ENCODE results near the gene TCOF1. TPM values are rescaled to one million over a fixed set of nuclear protein-coding genes. Genes with fewer than 3 reads are reported as not detected.

The TCOF1 gene, protein sequence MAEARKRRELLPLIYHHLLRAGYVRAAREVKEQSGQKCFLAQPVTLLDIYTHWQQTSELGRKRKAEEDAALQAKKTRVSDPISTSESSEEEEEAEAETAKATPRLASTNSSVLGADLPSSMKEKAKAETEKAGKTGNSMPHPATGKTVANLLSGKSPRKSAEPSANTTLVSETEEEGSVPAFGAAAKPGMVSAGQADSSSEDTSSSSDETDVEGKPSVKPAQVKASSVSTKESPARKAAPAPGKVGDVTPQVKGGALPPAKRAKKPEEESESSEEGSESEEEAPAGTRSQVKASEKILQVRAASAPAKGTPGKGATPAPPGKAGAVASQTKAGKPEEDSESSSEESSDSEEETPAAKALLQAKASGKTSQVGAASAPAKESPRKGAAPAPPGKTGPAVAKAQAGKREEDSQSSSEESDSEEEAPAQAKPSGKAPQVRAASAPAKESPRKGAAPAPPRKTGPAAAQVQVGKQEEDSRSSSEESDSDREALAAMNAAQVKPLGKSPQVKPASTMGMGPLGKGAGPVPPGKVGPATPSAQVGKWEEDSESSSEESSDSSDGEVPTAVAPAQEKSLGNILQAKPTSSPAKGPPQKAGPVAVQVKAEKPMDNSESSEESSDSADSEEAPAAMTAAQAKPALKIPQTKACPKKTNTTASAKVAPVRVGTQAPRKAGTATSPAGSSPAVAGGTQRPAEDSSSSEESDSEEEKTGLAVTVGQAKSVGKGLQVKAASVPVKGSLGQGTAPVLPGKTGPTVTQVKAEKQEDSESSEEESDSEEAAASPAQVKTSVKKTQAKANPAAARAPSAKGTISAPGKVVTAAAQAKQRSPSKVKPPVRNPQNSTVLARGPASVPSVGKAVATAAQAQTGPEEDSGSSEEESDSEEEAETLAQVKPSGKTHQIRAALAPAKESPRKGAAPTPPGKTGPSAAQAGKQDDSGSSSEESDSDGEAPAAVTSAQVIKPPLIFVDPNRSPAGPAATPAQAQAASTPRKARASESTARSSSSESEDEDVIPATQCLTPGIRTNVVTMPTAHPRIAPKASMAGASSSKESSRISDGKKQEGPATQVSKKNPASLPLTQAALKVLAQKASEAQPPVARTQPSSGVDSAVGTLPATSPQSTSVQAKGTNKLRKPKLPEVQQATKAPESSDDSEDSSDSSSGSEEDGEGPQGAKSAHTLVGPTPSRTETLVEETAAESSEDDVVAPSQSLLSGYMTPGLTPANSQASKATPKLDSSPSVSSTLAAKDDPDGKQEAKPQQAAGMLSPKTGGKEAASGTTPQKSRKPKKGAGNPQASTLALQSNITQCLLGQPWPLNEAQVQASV (N-terminal part only)
- total RNA-seq, result 27.1 TPM
- long read RNA-seq, full-length matches to known transcripts, result 3 of 76 reads
- long read RNA-seq, partial matches to known transcripts, result 49 of 76 reads
- long read RNA-seq, other reads (novel, unspliced or antisense), result 24 of 76 reads

GRCh38 chr5:150357326-150358260 lies at the start of gene TCOF1:
TSS of gene TCOF1 (plus strand) at chr5:150357697. CDS start at chr5:150357747, 50 bp downstream.
- Histone ChIP-seq H3K9me3 (no peaks in the 10 kb centered on the region), H3K27ac (peak within 1 kb of the TSS; percentile 76), H3K27me3 (ENCODE audit: low read depth) (no peaks in the 10 kb centered on the region), H3K36me3 (peaks cover 19% of the 10 kb centered on the region), H3K4me3 (peak within 1 kb of the TSS; percentile 96), H3K4me1 (peaks cover 16% of the 10 kb centered on the region)
- peak; percentile 98 for DNase-seq
- ATAC-seq, result peak; percentile 98 to 99
- no peak for TF ChIP-seq CTCF (IDR thresholded peaks at IDR 0.05)
- intact Hi-C loops (cut with DNase I), result no loop called here

GRCh38 chr5:150309101-150309885 lies 48.2 kb upstream of the TCOF1 start:
- no peak for DNase-seq
- H3K4me3 ChIP-seq, result no peak overlapping the region
- TF ChIP-seq CTCF (IDR thresholded peaks at IDR 0.05), result no peak
- H3K27ac ChIP-seq, result no peak overlapping the region
- H3K36me3 ChIP-seq, result no peaks in the 10 kb centered on the region
- H3K4me1 ChIP-seq, result peaks cover 10% of the 10 kb centered on the region
- intact Hi-C loops (cut with DNase I), result no loop called here
- H3K27me3 ChIP-seq (ENCODE audit: low read depth), result peaks cover 3% of the 10 kb centered on the region
- H3K9me3 ChIP-seq, result no peaks in the 10 kb centered on the region
- no peak for ATAC-seq

DNA sequence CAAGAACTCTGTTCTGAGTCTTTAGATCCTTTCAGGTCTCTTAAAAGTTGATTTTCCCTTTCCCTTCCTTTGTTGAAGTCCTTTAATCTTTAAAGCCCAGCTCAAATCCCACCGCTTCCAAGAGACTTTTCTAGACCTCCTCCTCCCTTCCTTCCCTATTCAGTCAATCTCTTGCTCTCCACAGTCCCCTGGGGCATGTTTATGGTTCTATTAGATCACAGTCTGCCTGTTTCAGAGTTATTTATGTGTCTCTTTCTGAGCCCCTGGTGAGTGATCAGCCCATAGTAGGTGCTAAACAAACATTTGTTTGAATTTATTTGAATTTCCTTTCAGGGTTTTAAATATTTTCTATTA lies 47.6 kb upstream of the TCOF1 start:
- Histone ChIP-seq H3K27ac (no peak overlapping the region), H3K9me3 (no peaks in the 10 kb centered on the region), H3K36me3 (no peaks in the 10 kb centered on the region), H3K4me3 (no peak overlapping the region), H3K4me1 (peaks cover 4% of the 10 kb centered on the region), H3K27me3 (ENCODE audit: low read depth) (no peaks in the 10 kb centered on the region)
- no peak for ATAC-seq
- intact Hi-C loops (cut with DNase I), result no loop called here
- TF ChIP-seq CTCF (IDR thresholded peaks at IDR 0.05), result no peak
- no peak for DNase-seq

DNA sequence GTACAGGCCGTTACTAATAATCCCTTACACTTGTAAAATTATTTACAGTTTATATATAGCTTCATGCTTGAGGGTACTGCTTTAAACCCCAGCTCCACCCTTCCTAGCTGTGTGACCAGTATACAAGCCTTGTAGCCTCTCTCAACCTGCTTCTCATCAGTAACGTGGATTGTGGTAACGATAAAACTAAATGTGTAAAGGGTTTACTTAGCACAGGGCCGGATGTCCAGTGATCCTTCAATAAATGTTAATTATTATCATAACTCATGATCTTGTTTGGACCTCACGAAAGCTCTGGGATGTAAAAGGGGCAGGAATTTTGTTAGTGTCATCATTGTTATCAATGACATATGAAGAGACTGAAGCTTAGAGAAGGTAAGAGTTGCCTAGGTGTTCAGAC lies 47.3 kb upstream of the TCOF1 start:
- no peaks in the 10 kb centered on the region for H3K9me3 ChIP-seq
- ATAC-seq (no peak), DNase-seq (no peak)
- no peak for TF ChIP-seq CTCF (IDR thresholded peaks at IDR 0.05)
- peaks cover under 1% of the 10 kb centered on the region for H3K4me1 ChIP-seq
- no peaks in the 10 kb centered on the region for H3K27me3 ChIP-seq (ENCODE audit: low read depth)
- intact Hi-C loops (cut with DNase I), result no loop called here
- no peak overlapping the region for H3K27ac ChIP-seq
- H3K36me3 ChIP-seq, result no peaks in the 10 kb centered on the region
- H3K4me3 ChIP-seq, result no peak overlapping the region

Measured in lower lobe of right lung (tissue), 2 donors.